HL-60 (cell line): ENCODE results near the gene MYO1D.

Experiments
- CTCF ChIP-seq: IDR thresholded peaks from one replicate; pipeline ENCODE4 v1.5.1; 2011; ENCODE audit warnings: low read length, control low read depth, inconsistent platforms; ENCODE audit not compliant: insufficient read depth
- GABPA ChIP-seq: IDR thresholded peaks from 2 replicates; pipeline ENCODE4 v1.6.1; 2012; ENCODE audit warnings: low read depth
- POLR2AphosphoS5 ChIP-seq: IDR thresholded peaks from 2 replicates; pipeline ENCODE4 v1.6.1; 2012; ENCODE audit warnings: low read depth
- TF ChIP-seq, protein P1 (sequence below): IDR thresholded peaks from 2 replicates; pipeline ENCODE4 v1.6.1; 2012; ENCODE audit warnings: low read depth; ENCODE audit not compliant: insufficient replicate concordance

DNA sequence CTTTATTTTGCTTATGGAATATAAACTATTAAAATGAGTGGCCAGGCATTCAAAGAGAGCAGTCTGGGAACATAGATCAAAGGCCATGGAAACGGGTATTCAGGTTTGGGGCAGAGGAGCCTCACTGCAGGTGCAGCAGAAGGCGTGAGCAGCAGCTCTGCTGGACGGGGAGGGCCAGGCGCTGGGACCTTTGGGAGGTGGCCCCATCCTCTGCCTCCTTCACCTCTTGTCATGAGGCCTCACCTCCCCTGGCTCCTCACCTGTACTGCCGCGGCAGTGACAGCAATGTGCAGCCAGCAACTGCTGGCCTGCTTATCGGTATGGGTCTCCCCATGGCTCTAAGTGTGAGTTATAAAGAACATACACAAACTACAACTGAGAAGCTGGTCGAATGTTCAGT is 280.7 kb downstream of the MYO1D start:
- TF ChIP-seq CTCF (no peak), POLR2AphosphoS5 (no peak), GABPA (no peak)
- TF ChIP-seq, protein P1, sequence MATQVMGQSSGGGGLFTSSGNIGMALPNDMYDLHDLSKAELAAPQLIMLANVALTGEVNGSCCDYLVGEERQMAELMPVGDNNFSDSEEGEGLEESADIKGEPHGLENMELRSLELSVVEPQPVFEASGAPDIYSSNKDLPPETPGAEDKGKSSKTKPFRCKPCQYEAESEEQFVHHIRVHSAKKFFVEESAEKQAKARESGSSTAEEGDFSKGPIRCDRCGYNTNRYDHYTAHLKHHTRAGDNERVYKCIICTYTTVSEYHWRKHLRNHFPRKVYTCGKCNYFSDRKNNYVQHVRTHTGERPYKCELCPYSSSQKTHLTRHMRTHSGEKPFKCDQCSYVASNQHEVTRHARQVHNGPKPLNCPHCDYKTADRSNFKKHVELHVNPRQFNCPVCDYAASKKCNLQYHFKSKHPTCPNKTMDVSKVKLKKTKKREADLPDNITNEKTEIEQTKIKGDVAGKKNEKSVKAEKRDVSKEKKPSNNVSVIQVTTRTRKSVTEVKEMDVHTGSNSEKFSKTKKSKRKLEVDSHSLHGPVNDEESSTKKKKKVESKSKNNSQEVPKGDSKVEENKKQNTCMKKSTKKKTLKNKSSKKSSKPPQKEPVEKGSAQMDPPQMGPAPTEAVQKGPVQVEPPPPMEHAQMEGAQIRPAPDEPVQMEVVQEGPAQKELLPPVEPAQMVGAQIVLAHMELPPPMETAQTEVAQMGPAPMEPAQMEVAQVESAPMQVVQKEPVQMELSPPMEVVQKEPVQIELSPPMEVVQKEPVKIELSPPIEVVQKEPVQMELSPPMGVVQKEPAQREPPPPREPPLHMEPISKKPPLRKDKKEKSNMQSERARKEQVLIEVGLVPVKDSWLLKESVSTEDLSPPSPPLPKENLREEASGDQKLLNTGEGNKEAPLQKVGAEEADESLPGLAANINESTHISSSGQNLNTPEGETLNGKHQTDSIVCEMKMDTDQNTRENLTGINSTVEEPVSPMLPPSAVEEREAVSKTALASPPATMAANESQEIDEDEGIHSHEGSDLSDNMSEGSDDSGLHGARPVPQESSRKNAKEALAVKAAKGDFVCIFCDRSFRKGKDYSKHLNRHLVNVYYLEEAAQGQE = no peak
